GM12878 (cell line): Measurements from ENCODE around the gene ANTXR2. TPM values are rescaled to one million over a fixed set of nuclear protein-coding genes. Genes with fewer than 3 reads are reported as not detected.

Experiments used
- ATAC-seq: fragments of 200-7000 bp; cut with Tn5 transposase; 3 replicates; pipeline ENCODE4 v1.9.1; 2020; ENCODE audit warnings: mild to moderate bottlenecking, moderate library complexity
- BruUV-seq: library from RNA; stranded (reverse); fragments of 400-500 nt; replicated peaks from 2 replicates; lab custom pipeline; 2021; lab: Mats Ljungman, UMichigan
- CTCF ChIA-PET: fragments of 300-600 bp; sonication (Branson Sonifier 250); formaldehyde crosslinking; extraction: SDS; loops from one replicate; lab custom pipeline; 2021; ENCODE audit warnings: inconsistent platforms; lab: Yijun Ruan, JAX
- POLR2A ChIA-PET: fragments of 350-600 bp; formaldehyde crosslinking; extraction: SDS; loops from one replicate; lab custom pipeline; 2021; ENCODE audit warnings: inconsistent platforms; lab: Charles Lee
- RAD21 ChIA-PET: fragments of 300-600 bp; sonication (Branson Sonifier 250); formaldehyde crosslinking; loops from one replicate; lab custom pipeline; 2023; ENCODE audit warnings: antibody characterized with exemption; ENCODE audit not compliant: unreplicated experiment; lab: Charles Lee
- SMC1A ChIA-PET: fragments of 300-600 bp; sonication (Branson Sonifier 250); formaldehyde crosslinking; loops from one replicate; lab custom pipeline; 2023; ENCODE audit not compliant: unreplicated experiment, uncharacterized antibody; lab: Charles Lee
- DNase-seq: peaks from one replicate; pipeline ENCODE4 v3.0.0-alpha.2; 2011; ENCODE audit warnings: low read depth, low spot score
- FAIRE-seq: peaks from 3 replicates; lab custom pipeline; 2011; peaks lifted over from hg19 to GRCh38; lab: Jason Lieb, UNC
- H2AFZ ChIP-seq: 2 replicates; pipeline ENCODE4 v1.6.0; 2011; ENCODE audit warnings: low read depth, low read length, control low read depth; ENCODE audit not compliant: control insufficient read depth
- H3K27ac ChIP-seq: 2 replicates; pipeline ENCODE4 v1.5.1; 2011; ENCODE audit warnings: control low read depth; ENCODE audit not compliant: control insufficient read depth, insufficient read depth
- H3K27me3 ChIP-seq, 2 experiments: replicated peaks in 1 of 2; 2 replicates each; pipeline versions ENCODE4 v1.6.0 to v1.6.1; 2011; ENCODE audit warnings: low read length in 1 of 2; ENCODE audit not compliant: control insufficient read depth in 2 of 2, insufficient read depth in 2 of 2
- H3K36me3 ChIP-seq, 2 experiments: 2 replicates each; pipeline ENCODE4 v1.5.1; 2011; ENCODE audit warnings: low read length in 1 of 2; ENCODE audit not compliant: control insufficient read depth in 2 of 2, insufficient read depth in 2 of 2
- H3K4me1 ChIP-seq: 2 replicates; pipeline ENCODE4 v1.6.1; 2011; ENCODE audit warnings: mild to moderate bottlenecking, low read length, moderate library complexity, mixed read lengths; ENCODE audit not compliant: control insufficient read depth, insufficient read depth
- H3K4me2 ChIP-seq: 2 replicates; pipeline ENCODE4 v1.6.0; 2011; ENCODE audit warnings: control low read depth; ENCODE audit not compliant: control insufficient read depth, insufficient read depth
- H3K4me3 ChIP-seq: fragments of 200-600 bp; sonication (generic); 2 replicates; pipeline ENCODE4 v1.5.1; 2016
- H3K79me2 ChIP-seq: 2 replicates; pipeline ENCODE4 v1.6.0; 2011; ENCODE audit warnings: low read length; ENCODE audit not compliant: control insufficient read depth, insufficient read depth
- H3K9ac ChIP-seq: 2 replicates; pipeline ENCODE4 v1.8.0; 2011; ENCODE audit warnings: low read length, control low read depth, mixed read lengths; ENCODE audit not compliant: control insufficient read depth, insufficient read depth
- H3K9me3 ChIP-seq: replicated peaks from 3 replicates; pipeline ENCODE4 v1.5.1; 2011; ENCODE audit warnings: mild to moderate bottlenecking, low read length; ENCODE audit not compliant: control insufficient read depth, insufficient read depth
- H4K20me1 ChIP-seq: 2 replicates; pipeline ENCODE4 v1.6.0; 2011; ENCODE audit not compliant: control insufficient read depth, insufficient read depth
- CBX3 ChIP-seq: fragments of 200-600 bp; sonication (generic); IDR thresholded peaks from 2 replicates; pipeline ENCODE4 v1.6.1; 2016; ENCODE audit warnings: low read depth, borderline replicate concordance
- CHD1 ChIP-seq: IDR thresholded peaks from 2 replicates; pipeline ENCODE4 v1.6.1; 2012; ENCODE audit warnings: low read depth, low read length, improper control_type of control experiment
- PKNOX1 ChIP-seq: fragments of 450-650 bp; IDR thresholded peaks from 2 replicates; pipeline ENCODE4 v1.6.1; 2016; ENCODE audit warnings: mild to moderate bottlenecking
- POLR2A ChIP-seq: IDR thresholded peaks from 2 replicates; pipeline ENCODE4 v1.6.1; 2011; ENCODE audit warnings: low read depth, mild to moderate bottlenecking, low read length
- RELA ChIP-seq: fragments of 450-650 bp; IDR thresholded peaks from 2 replicates; pipeline ENCODE4 v1.8.0; 2014; ENCODE audit warnings: borderline replicate concordance; ENCODE audit not compliant: partially characterized antibody
- SIX5 ChIP-seq: IDR thresholded peaks from 2 replicates; pipeline ENCODE4 v1.6.1; 2011; ENCODE audit warnings: mild to moderate bottlenecking, low read depth, low read length, moderate library complexity; ENCODE audit not compliant: severe bottlenecking
- SMAD5 ChIP-seq: IDR thresholded peaks from 2 replicates; pipeline ENCODE4 v1.6.1; 2016; ENCODE audit warnings: antibody characterized with exemption, low read depth
- SP1 ChIP-seq: IDR thresholded peaks from one replicate; pipeline ENCODE4 v1.6.1; 2011; ENCODE audit warnings: low read depth, low read length
- STAT3 ChIP-seq: IDR thresholded peaks from 2 replicates; pipeline ENCODE4 v1.6.1; 2011; ENCODE audit warnings: low read depth, low read length, improper control_type of control experiment
- TARDBP ChIP-seq: IDR thresholded peaks from 2 replicates; pipeline ENCODE4 v1.6.1; 2016; ENCODE audit warnings: borderline replicate concordance
- TCF12 ChIP-seq: IDR thresholded peaks from 2 replicates; pipeline ENCODE4 v1.6.1; 2011; ENCODE audit warnings: low read depth, mild to moderate bottlenecking, low read length
- USF2 ChIP-seq: IDR thresholded peaks from 2 replicates; pipeline ENCODE4 v1.6.1; 2011; ENCODE audit warnings: low read depth, low read length, improper control_type of control experiment, borderline replicate concordance
- ZNF207 ChIP-seq: fragments of 450-650 bp; IDR thresholded peaks from 2 replicates; pipeline ENCODE4 v1.6.1; 2014; ENCODE audit warnings: antibody characterized with exemption, mild to moderate bottlenecking, borderline replicate concordance
- ZNF687 ChIP-seq: fragments of 450-650 bp; IDR thresholded peaks from 2 replicates; pipeline ENCODE4 v1.6.1; 2017; ENCODE audit warnings: mild to moderate bottlenecking, moderate library complexity
- WGBS: methylation state at CpG from one replicate; pipeline ENCODE4 v1.1.6; 2016; ENCODE audit warnings: low lambda C conversion rate; ENCODE audit not compliant: insufficient replicate concordance, insufficient coverage; ENCODE audit errors: missing lambda C conversion rate; 5-methylcytosine and 5-hydroxymethylcytosine counted together
- in situ Hi-C: fragments of 300-500 bp; cut with MboI; formaldehyde crosslinking; loops from 9 replicates; pipeline ENCODE4 v1.14.3; 2018; ENCODE audit warnings: mixed read lengths
- intact Hi-C: fragments of 100-400 bp; cut with micrococcal nuclease; formaldehyde crosslinking; loops from one replicate; pipeline ENCODE4 v1.14.2; 2022; ENCODE audit not compliant: unreplicated experiment
- polyA plus RNA-seq, 11 experiments: library from polyadenylated mRNA; depleted of rRNA in 4 of 11; unstranded in 6 of 11; stranded (reverse) in 5 of 11; fragments of >200 nt; fragmentation: Nextera tagmentation in 4 of 11; fragmentation: Illumina TruSeq in 1 of 11; extraction: Ambion mirVana in 4 of 11; extraction: Trizol in 1 of 11; gene quantifications; 1 replicate in 1 of 11; 2 replicates in 10 of 11; pipeline versions ENCODE4 v1.2.1 to v1.2.3, GENCODE V29; 2011 to 2016; ENCODE audit warnings: inconsistent platforms in 2 of 11, missing spikeins in 2 of 11, low read depth in 1 of 11
- total RNA-seq, 4 experiments: library from RNA; depleted of rRNA in 3 of 4; stranded (reverse); fragments of >200 nt in 3 of 4; fragmentation: Illumina TruSeq in 1 of 4; extraction: Trizol in 1 of 4; gene quantifications; 2 replicates each; pipeline versions ENCODE4 v1.2.1 to v1.2.3, GENCODE V29; 2013 to 2021
- TF ChIP-seq, protein P1 (sequence below): IDR thresholded peaks from 2 replicates; pipeline ENCODE4 v1.6.1; 2011; ENCODE audit warnings: mild to moderate bottlenecking, low read depth, low read length, moderate library complexity; ENCODE audit not compliant: insufficient replicate concordance

The ANTXR2 gene
- total and polyA plus RNA-seq, 10 of the 15 experiments (the other 5 are each of a cell fraction or from before 2014, with no cell fraction given), result 1.4 to 8.9 (median 5.7) TPM

- Histone ChIP-seq H3K4me2 (no peak overlapping the region), H3K27me3 (no peaks in the 10 kb centered on the region), H3K36me3 (no peaks in the 10 kb centered on the region), H2AFZ (no peak overlapping the region), H3K9me3 (no peaks in the 10 kb centered on the region), H3K79me2 (no peaks in the 10 kb centered on the region), H3K9ac (no peak overlapping the region), H3K4me3 (no peak overlapping the region), H3K27ac (no peak overlapping the region), H4K20me1 (no peaks in the 10 kb centered on the region), H3K4me1 (no peaks in the 10 kb centered on the region)
- POLR2A ChIA-PET, result no interaction called here
- BruUV-seq, result no TSS peak
- FAIRE-seq (no peak), DNase-seq (no peak), ATAC-seq (no peak)
- intact Hi-C loops (no loop called here), in situ Hi-C loops (no loop called here)
- SMC1A ChIA-PET, result no interaction called here
- RAD21 ChIA-PET, result no interaction called here
- 2% methylated on average over 4 of the region's 4 CpGs for WGBS
- CTCF ChIA-PET, result interaction anchor here (0.7 kb wide), 1 partner anchor 380 kb away, joined by 3 read pairs; no protein-coding TSS in a partner anchor
- TF ChIP-seq SMAD5, result no peak
- TF ChIP-seq ZNF687, result no peak
- TF ChIP-seq SIX5, result no peak
- no peak for TF ChIP-seq CBX3
- no peak for TF ChIP-seq TARDBP
- TF ChIP-seq SP1, result no peak
- no peak for TF ChIP-seq POLR2A
- TF ChIP-seq STAT3, result no peak
- TF ChIP-seq TCF12, result no peak
- TF ChIP-seq PKNOX1, result no peak
- no peak for TF ChIP-seq USF2
- no peak for TF ChIP-seq CHD1
- TF ChIP-seq, protein P1, sequence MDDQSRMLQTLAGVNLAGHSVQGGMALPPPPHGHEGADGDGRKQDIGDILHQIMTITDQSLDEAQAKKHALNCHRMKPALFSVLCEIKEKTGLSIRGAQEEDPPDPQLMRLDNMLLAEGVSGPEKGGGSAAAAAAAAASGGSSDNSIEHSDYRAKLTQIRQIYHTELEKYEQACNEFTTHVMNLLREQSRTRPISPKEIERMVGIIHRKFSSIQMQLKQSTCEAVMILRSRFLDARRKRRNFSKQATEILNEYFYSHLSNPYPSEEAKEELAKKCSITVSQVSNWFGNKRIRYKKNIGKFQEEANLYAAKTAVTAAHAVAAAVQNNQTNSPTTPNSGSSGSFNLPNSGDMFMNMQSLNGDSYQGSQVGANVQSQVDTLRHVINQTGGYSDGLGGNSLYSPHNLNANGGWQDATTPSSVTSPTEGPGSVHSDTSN, result no peak
- no peak for TF ChIP-seq ZNF207
- no peak for TF ChIP-seq RELA
These were observed 203.3 kb downstream of the ANTXR2 start for GRCh38 chr4:79869597-79870237.
